K562 (cell line): Measurements from ENCODE around the gene EEPD1. TPM values are rescaled to one million over a fixed set of nuclear protein-coding genes. Genes with fewer than 3 reads are reported as not detected.

Experiments used
- ATF7 ChIP-seq: fragments of 450-650 bp; IDR thresholded peaks from 2 replicates; pipeline ENCODE4 v1.7.1; 2014; ENCODE audit warnings: mild to moderate bottlenecking, moderate library complexity
- BACH1 ChIP-seq: fragments of 200-800 bp; sonication (Bioruptor generic); IDR thresholded peaks from 2 replicates; pipeline ENCODE4 v1.6.1; 2016; ENCODE audit warnings: missing genetic modification characterization, missing compliant biosample characterization
- CBX8 ChIP-seq: fragments of 200-600 bp; sonication (generic); IDR thresholded peaks from 2 replicates; pipeline ENCODE4 v1.6.1; 2012; ENCODE audit warnings: borderline replicate concordance, mixed run types, low read depth, mild to moderate bottlenecking, moderate library complexity, mixed read lengths, low read length, control low read depth, inconsistent platforms; ENCODE audit not compliant: poor library complexity, severe bottlenecking; ENCODE audit errors: extremely low read depth
- CREB1 ChIP-seq, 2 experiments: sonication (generic) in 1 of 2; formaldehyde crosslinking in 1 of 2; IDR thresholded peaks; 2 replicates each; pipeline versions ENCODE4 v1.6.1 to v1.8.0; 2012 to 2022; ENCODE audit warnings: inconsistent platforms in 1 of 2, mild to moderate bottlenecking in 1 of 2, missing genetic modification reagents in 1 of 2, moderate library complexity in 1 of 2
- HCFC1 ChIP-seq: IDR thresholded peaks from 2 replicates; pipeline ENCODE4 v1.6.1; 2012; ENCODE audit warnings: low read depth, low read length, improper control_type of control experiment
- HDAC8 ChIP-seq: fragments of 450-650 bp; IDR thresholded peaks from 2 replicates; pipeline ENCODE4 v1.6.1; 2016; ENCODE audit warnings: mild to moderate bottlenecking, missing genetic modification characterization, moderate library complexity, missing compliant biosample characterization
- LEF1 ChIP-seq: fragments of 450-650 bp; IDR thresholded peaks from 2 replicates; pipeline ENCODE4 v1.6.1; 2016; ENCODE audit warnings: mild to moderate bottlenecking
- NONO ChIP-seq, 2 experiments: fragments of 200-400 bp in 1 of 2; fragments of 450-650 bp in 1 of 2; formaldehyde crosslinking in 1 of 2; IDR thresholded peaks; 2 replicates each; pipeline ENCODE4 v1.6.1; 2017; ENCODE audit warnings: low read depth in 2 of 2, mild to moderate bottlenecking in 2 of 2, moderate library complexity in 2 of 2, low read length in 1 of 2
- PHF20 ChIP-seq: fragments of 450-650 bp; IDR thresholded peaks from 2 replicates; pipeline ENCODE4 v1.6.1; 2018; ENCODE audit not compliant: partially characterized antibody
- PHF21A ChIP-seq: fragments of 450-650 bp; IDR thresholded peaks from 2 replicates; pipeline ENCODE4 v1.6.1; 2017; ENCODE audit warnings: low read depth, borderline replicate concordance
- RCOR1 ChIP-seq, 2 experiments: IDR thresholded peaks; 2 replicates each; pipeline ENCODE4 v1.6.1; 2012; ENCODE audit warnings: low read depth in 2 of 2, low read length in 2 of 2, borderline replicate concordance in 1 of 2, improper control_type of control experiment in 1 of 2
- SMAD4 ChIP-seq: fragments of 250-450 bp; sonication (Bioruptor Pico); conservative IDR thresholded peaks from 2 replicates; pipeline ENCODE4 v1.8.0; 2021; ENCODE audit warnings: inconsistent platforms, mild to moderate bottlenecking, moderate library complexity
- SRF ChIP-seq, 2 experiments: fragments of 250-450, 450-650 bp in 1 of 2; sonication (Bioruptor Pico) in 1 of 2; sonication (generic) in 1 of 2; formaldehyde crosslinking; IDR thresholded peaks; 2 replicates each; pipeline versions ENCODE4 v1.5.0 to v1.5.1; 2020 to 2022; ENCODE audit warnings: mild to moderate bottlenecking in 1 of 2, missing genetic modification reagents in 1 of 2
- TRIM24 ChIP-seq, 2 experiments: fragments of 450-650 bp; IDR thresholded peaks; 2 replicates each; pipeline ENCODE4 v1.6.1; 2016
- XRCC3 ChIP-seq: fragments of 450-650 bp; IDR thresholded peaks from 2 replicates; pipeline ENCODE4 v1.6.1; 2017; ENCODE audit warnings: mild to moderate bottlenecking, moderate library complexity
- ZNF165 ChIP-seq: fragments of 250-450 bp; sonication (Bioruptor Pico); IDR thresholded peaks from 2 replicates; pipeline ENCODE4 v1.4.0; 2020; ENCODE audit warnings: borderline replicate concordance
- polyA plus RNA-seq, 8 experiments: library from polyadenylated mRNA; depleted of rRNA in 4 of 8; stranded (reverse) in 5 of 8; unstranded in 3 of 8; fragments of >200 nt; fragmentation: Nextera tagmentation in 2 of 8; fragmentation: Illumina TruSeq in 1 of 8; extraction: Ambion mirVana in 2 of 8; extraction: Trizol in 1 of 8; gene quantifications; 2 replicates each; pipeline versions ENCODE4 v1.2.1 to v1.2.3, GENCODE V29; 2011 to 2014; ENCODE audit warnings: inconsistent platforms in 1 of 8, missing spikeins in 1 of 8
- total RNA-seq, 7 experiments: library from RNA; depleted of rRNA in 6 of 7; stranded (reverse); fragments of >200 nt in 6 of 7; fragmentation: Illumina TruSeq in 2 of 7; extraction: Trizol in 2 of 7; gene quantifications; 2 replicates each; pipeline versions ENCODE4 v1.2.1 to v1.2.3, GENCODE V29; 2011 to 2021; ENCODE audit warnings: low replicate concordance in 1 of 7
- TF ChIP-seq, protein P1 (sequence below): sonication (generic); formaldehyde crosslinking; IDR thresholded peaks from 2 replicates; pipeline ENCODE4 v1.8.1; 2023; ENCODE audit warnings: mild to moderate bottlenecking, missing genetic modification reagents
- TF ChIP-seq, protein P2 (sequence below), 2 experiments: IDR thresholded peaks; 2 replicates each; pipeline ENCODE4 v1.6.1; 2011; ENCODE audit warnings: borderline replicate concordance in 1 of 2, control low read depth in 1 of 2, low read depth in 1 of 2, low read length in 1 of 2, mild to moderate bottlenecking in 1 of 2, mixed read lengths in 1 of 2, moderate library complexity in 1 of 2; ENCODE audit not compliant: insufficient read depth in 1 of 2, insufficient read length in 1 of 2, poor library complexity in 1 of 2, severe bottlenecking in 1 of 2; ENCODE audit errors: extremely low read depth in 1 of 2
- TF ChIP-seq, protein P3 (sequence below): fragments of 250-450 bp; sonication (Bioruptor Pico); IDR thresholded peaks from 2 replicates; pipeline ENCODE4 v1.8.0; 2021; ENCODE audit warnings: mild to moderate bottlenecking, moderate library complexity
- TF ChIP-seq, protein P4 (sequence below): sonication (generic); formaldehyde crosslinking; IDR thresholded peaks from 2 replicates; pipeline ENCODE4 v1.8.1; 2023; ENCODE audit warnings: mild to moderate bottlenecking, missing genetic modification reagents, moderate library complexity

EEPD1 gene
- total and polyA plus RNA-seq, 9 of the 15 experiments (the other 6 are each of a cell fraction or from before 2014, with no cell fraction given) = 0.01 to 1.5 (median 0.74) TPM; not detected in 1

DNA sequence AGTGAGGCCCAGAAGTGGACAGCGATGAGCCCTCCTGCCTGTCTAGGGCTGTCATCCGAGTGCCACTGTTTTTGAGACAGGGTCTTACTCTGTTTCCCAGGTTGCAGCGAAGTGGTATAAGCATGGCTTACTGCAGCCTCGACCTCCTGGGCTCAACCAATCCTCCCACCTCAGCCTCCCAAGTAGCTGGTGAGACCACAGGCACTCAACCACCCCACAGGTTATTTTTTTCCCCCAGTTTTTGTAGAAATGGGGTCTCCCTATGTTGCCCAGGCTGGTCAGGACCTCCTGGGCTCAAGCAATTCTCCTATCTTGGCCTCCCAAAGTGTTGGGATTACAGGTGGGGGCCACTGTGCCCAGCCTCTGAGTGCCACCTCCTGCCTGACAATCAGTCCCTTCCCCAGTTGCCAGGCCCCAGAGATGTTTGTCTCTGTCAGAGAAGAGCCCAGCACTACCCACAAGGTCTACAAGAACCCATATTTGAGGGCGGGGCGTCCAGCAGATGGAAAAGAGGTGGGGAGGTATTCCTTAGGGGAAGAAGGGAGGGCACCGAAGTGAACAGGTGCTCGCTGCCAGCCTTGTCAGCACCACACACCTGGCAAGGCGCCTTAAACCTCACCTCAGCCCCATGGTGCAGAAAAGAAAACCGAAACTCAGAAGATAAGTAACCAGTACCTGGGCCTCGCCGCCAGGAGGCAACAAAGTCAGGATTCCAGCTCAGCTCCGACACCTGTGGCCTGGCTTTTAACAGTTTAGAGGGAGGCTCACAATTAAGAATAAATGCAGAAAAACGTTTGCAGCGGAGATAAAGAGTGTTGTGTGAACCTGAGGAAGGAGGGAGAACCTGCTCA lies 159.2 kb downstream of the EEPD1 start (continued):
- TF ChIP-seq LEF1 (no peak), SMAD4 (CRISPR knock-in tag) (no peak), SRF (CRISPR knock-in tag; IDR thresholded peaks at IDR 0.05) (no peak), CREB1 (IDR thresholded peaks at IDR 0.05) (no peak), CREB1 (CRISPR knock-in tag; IDR thresholded peaks at IDR 0.05) (no peak), NONO (IDR thresholded peaks at IDR 0.05; ENCODE audit: low read depth in 2 of 2, low read length in 1 of 2) (no peak), RCOR1 (IDR thresholded peaks at IDR 0.05; ENCODE audit: borderline replicate concordance in 1 of 2, low read depth in 2 of 2, low read length in 2 of 2) (0 out of 4 replicates have a peak, but pooled peaks of 1 of the 2 experiments have one; percentile 17), BACH1 (tag) (no peak), TRIM24 (IDR thresholded peaks at IDR 0.05) (no peak), HDAC8 (tag) (0 out of 2 replicates have a peak, but pooled peaks have one; percentile 17), HCFC1 (peak; percentile 20; the same call in 1 of the 2 replicates), PHF21A (no peak), CBX8 (no peak), XRCC3 (no peak), ATF7 (no peak), ZNF165 (no peak), PHF20 (peak; percentile 37)
- TF ChIP-seq, protein P1, sequence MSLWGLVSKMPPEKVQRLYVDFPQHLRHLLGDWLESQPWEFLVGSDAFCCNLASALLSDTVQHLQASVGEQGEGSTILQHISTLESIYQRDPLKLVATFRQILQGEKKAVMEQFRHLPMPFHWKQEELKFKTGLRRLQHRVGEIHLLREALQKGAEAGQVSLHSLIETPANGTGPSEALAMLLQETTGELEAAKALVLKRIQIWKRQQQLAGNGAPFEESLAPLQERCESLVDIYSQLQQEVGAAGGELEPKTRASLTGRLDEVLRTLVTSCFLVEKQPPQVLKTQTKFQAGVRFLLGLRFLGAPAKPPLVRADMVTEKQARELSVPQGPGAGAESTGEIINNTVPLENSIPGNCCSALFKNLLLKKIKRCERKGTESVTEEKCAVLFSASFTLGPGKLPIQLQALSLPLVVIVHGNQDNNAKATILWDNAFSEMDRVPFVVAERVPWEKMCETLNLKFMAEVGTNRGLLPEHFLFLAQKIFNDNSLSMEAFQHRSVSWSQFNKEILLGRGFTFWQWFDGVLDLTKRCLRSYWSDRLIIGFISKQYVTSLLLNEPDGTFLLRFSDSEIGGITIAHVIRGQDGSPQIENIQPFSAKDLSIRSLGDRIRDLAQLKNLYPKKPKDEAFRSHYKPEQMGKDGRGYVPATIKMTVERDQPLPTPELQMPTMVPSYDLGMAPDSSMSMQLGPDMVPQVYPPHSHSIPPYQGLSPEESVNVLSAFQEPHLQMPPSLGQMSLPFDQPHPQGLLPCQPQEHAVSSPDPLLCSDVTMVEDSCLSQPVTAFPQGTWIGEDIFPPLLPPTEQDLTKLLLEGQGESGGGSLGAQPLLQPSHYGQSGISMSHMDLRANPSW = no peak
- TF ChIP-seq, protein P2, sequence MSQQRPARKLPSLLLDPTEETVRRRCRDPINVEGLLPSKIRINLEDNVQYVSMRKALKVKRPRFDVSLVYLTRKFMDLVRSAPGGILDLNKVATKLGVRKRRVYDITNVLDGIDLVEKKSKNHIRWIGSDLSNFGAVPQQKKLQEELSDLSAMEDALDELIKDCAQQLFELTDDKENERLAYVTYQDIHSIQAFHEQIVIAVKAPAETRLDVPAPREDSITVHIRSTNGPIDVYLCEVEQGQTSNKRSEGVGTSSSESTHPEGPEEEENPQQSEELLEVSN (IDR thresholded peaks at IDR 0.05; ENCODE audit: borderline replicate concordance in 1 of 2, extremely low read depth in 1 of 2, insufficient read depth in 1 of 2, insufficient read length in 1 of 2, low read depth in 1 of 2, low read length in 1 of 2, poor library complexity in 1 of 2, severe bottlenecking in 1 of 2) = no peak
- TF ChIP-seq, protein P3, sequence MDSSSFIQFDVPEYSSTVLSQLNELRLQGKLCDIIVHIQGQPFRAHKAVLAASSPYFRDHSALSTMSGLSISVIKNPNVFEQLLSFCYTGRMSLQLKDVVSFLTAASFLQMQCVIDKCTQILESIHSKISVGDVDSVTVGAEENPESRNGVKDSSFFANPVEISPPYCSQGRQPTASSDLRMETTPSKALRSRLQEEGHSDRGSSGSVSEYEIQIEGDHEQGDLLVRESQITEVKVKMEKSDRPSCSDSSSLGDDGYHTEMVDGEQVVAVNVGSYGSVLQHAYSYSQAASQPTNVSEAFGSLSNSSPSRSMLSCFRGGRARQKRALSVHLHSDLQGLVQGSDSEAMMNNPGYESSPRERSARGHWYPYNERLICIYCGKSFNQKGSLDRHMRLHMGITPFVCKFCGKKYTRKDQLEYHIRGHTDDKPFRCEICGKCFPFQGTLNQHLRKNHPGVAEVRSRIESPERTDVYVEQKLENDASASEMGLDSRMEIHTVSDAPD (CRISPR knock-in tag) = no peak
- TF ChIP-seq, protein P4, sequence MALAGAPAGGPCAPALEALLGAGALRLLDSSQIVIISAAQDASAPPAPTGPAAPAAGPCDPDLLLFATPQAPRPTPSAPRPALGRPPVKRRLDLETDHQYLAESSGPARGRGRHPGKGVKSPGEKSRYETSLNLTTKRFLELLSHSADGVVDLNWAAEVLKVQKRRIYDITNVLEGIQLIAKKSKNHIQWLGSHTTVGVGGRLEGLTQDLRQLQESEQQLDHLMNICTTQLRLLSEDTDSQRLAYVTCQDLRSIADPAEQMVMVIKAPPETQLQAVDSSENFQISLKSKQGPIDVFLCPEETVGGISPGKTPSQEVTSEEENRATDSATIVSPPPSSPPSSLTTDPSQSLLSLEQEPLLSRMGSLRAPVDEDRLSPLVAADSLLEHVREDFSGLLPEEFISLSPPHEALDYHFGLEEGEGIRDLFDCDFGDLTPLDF (CRISPR knock-in tag) = no peak
